Measurements from ENCODE around the gene MYLK.

- no peak for TF ChIP-seq EP300 (IDR thresholded peaks at IDR 0.05)
- TF ChIP-seq, protein P1, sequence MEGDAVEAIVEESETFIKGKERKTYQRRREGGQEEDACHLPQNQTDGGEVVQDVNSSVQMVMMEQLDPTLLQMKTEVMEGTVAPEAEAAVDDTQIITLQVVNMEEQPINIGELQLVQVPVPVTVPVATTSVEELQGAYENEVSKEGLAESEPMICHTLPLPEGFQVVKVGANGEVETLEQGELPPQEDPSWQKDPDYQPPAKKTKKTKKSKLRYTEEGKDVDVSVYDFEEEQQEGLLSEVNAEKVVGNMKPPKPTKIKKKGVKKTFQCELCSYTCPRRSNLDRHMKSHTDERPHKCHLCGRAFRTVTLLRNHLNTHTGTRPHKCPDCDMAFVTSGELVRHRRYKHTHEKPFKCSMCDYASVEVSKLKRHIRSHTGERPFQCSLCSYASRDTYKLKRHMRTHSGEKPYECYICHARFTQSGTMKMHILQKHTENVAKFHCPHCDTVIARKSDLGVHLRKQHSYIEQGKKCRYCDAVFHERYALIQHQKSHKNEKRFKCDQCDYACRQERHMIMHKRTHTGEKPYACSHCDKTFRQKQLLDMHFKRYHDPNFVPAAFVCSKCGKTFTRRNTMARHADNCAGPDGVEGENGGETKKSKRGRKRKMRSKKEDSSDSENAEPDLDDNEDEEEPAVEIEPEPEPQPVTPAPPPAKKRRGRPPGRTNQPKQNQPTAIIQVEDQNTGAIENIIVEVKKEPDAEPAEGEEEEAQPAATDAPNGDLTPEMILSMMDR (IDR thresholded peaks at IDR 0.05) = no peak
These were observed 270.6 kb downstream of the MYLK start for GRCh38 chr3:123613543-123613942.
